NCI-H446 (cell line): ENCODE data around the gene BNC2.

Source experiments
- DNase-seq, 2 experiments: peaks; one replicate each; lab custom pipeline; 2025; lab: John Stamatoyannopoulos, UW

BNC2 gene

DNA sequence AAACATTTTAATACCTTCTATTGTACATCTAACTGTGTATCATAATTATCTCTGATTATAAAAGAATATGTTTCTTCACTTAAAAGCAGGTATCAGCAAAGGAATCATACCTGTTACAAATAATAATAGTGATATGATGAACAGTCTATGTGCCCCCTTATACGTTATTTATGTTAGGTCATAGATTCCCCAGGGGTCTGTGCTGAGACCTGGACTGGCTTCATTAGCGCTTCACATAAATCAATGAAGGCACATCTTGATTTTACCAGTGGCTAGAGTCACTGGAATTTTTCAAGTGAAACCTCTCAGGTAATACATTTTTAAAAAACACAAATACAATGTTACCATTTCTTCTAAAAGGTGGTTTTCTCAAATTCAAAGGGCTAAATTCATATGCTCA lies 275.2 kb downstream of the BNC2 start:
- DNase-seq, result no peak

GRCh38 chr9:16594787-16595186 lies 275.7 kb downstream of the BNC2 start:
- DNase-seq, result no peak

GRCh38 chr9:16593746-16594145 lies 276.7 kb downstream of the BNC2 start:
- DNase-seq, result no peak

- DNase-seq, result no peak
Observed at GRCh38 chr9:16591092-16591491, 279.4 kb downstream of the BNC2 start.

GRCh38 chr9:16585591-16585990 lies 284.9 kb downstream of the BNC2 start:
- DNase-seq, result peak in 1 of 2 experiments; percentile 28

GRCh38 chr9:16579872-16580432 lies 290.5 kb downstream of the BNC2 start:
- DNase-seq, result no peak

GRCh38 chr9:16575986-16576245 lies 294.6 kb downstream of the BNC2 start:
- no peak for DNase-seq

GRCh38 chr9:16575142-16575985 lies 295.1 kb downstream of the BNC2 start:
- no peak for DNase-seq

DNA sequence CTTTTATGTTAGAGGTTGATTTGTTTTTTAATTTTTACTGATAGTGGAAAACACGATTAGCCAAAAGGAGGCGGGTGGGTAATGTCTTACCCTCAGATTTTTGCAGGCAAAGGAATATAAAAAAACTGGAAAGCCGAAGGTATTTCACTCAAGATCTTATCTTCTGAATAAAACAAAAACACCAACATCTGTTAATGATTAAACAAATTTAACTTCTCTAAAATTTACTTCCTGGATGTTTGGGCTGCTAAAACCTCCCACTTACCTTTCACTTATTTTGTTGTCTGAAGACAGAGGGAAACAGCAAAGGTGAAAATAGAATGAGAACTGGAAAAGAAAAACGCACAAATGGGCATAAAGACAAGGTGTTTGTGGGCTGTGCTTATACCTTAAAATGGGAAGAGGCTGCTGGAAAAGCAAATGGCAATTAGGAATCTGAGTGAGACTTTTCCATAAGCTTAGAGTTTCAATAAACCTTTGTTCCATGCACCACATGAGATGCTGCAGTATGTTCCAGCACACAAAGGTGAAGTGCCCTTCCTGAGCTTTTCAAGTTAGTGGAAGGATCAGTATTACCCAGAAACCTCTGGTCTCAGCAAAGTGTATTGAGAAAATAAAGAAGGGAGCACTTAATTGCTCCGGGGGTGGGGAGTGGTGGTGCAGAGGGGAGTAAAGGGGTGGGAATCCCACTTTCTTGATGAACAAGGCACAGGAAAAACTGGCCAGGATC lies 298.3 kb downstream of the BNC2 start:
- DNase-seq, result no peak

GRCh38 chr9:16571127-16571802 lies 299.2 kb downstream of the BNC2 start:
- peak; percentile 20 to 34 for DNase-seq

GRCh38 chr9:16563446-16563845 lies 307.0 kb downstream of the BNC2 start:
- DNase-seq, result no peak

DNA sequence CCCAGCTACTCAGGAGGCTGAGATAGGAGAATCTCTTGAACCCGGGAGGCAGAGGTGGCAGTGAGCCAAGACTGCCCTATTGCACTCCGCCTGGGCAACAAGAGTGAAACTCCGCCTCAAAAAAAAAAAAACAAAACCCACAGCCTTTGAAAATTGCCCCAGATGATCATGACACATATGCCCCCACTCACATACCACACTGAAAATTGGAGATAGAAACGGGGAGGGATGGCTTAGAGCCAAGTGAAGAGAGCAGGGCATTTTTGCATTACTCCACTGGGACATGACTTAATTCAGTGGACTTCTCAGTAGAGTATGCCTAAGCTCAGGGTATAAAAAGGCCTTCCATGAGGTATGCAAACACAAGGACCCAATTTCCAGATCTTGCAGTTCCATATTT lies 309.3 kb downstream of the BNC2 start:
- DNase-seq, result no peak

DNA sequence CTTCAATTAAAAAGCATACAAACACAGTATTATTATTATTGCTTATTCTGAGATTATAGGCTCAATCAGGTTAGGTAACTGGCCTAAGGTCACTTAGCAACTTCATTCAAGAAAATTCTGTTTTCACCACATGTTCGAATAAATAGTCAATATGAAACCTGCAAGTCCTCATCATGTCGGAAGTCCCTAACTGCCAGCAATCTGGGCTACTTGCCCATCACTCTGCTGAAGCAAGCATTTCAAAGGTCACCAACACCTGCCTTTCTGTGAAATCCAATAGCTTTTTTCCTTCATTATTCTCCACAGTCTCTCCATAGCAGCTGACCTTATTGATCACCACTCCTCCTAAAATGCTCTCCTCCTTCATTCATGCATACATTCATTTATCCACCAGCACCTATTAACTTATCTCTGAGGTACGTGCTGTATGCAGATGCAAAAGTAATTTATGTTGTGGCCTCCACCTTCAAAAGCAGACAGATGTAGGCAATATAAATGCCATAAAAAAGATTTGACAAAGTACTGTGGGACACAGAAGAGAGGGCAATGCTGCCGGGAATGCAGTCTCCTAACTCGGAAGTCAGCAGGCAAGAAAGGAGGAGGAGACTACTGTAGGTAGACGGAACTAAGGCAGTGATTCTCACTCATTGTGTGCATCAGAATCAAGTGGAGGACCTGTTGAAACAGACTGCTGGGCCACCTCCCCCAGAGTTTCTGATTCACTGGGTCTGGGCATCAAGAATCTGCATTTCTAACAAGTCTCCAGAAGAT lies 310.9 kb downstream of the BNC2 start:
- peak in 1 of 2 experiments; percentile 30 for DNase-seq

DNA sequence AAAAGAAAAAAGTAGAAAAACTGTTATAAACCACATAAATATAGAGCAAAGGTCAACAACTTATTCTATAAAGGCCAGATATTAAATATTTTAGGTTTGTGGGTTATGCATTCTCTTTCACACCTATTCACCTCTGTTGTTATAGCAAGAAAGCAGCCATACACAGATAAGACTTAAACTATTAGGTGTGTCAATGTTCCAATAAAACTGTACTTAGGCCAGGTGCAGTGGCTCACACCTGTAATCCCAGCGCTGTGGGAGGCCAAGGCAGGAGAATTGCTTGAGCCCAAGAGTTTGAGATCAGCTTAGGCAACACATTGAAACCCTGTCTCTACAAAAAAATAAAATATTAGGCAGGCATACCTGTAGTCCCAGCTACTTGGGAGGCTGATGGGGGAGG lies 314.7 kb downstream of the BNC2 start:
- no peak for DNase-seq

DNA sequence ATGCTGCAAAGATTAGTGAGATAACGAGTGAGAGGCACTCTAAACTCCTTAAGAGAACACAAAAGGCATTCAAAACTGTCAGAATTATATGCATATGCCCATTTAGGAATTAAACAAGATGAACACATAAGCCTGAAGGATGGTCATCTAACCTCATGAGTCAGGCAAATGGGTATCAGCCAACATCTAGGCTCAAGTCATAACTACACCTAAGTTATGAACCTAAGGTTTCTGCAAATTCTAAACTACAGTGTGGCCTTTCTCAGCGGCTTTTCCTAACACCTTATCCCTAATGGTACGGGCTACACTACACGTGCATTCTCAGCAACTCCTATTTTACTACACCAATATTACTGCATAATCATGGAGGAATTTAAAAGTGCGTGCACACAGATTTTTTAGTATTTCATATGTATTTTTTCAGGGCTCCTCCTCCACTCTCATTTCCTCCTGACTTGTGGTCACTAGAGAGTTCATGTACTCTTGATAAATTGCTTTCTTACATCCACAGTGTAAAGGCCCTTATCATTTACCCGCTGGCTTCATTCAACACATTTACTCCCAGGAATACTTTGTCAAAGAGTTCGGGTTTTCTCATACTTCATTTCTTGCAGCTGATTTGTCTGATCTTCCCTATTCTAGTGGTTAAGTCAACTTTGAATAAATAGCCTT lies 316.5 kb downstream of the BNC2 start:
- DNase-seq, result no peak

GRCh38 chr9:16552252-16552651 lies 318.2 kb downstream of the BNC2 start:
- DNase-seq, result no peak

GRCh38 chr9:16551692-16552091 lies 318.8 kb downstream of the BNC2 start:
- no peak for DNase-seq

GRCh38 chr9:16545639-16546038 lies 324.8 kb downstream of the BNC2 start:
- DNase-seq, result no peak

- DNase-seq, result no peak
Observed at GRCh38 chr9:16544842-16545241, 325.6 kb downstream of the BNC2 start.

GRCh38 chr9:16543686-16544085 lies 326.8 kb downstream of the BNC2 start:
- DNase-seq, result peak in 1 of 2 experiments; percentile 30

- no peak for DNase-seq
Observed at GRCh38 chr9:16543225-16543624, 327.2 kb downstream of the BNC2 start.
